HepG2 (cell line): ENCODE data around the gene NUCB1. TPM values are rescaled to one million over a fixed set of nuclear protein-coding genes. Genes with fewer than 3 reads are reported as not detected.

ENCODE experiments used
- ADNP ChIP-seq: sonication (generic); formaldehyde crosslinking; IDR thresholded peaks from 2 replicates; pipeline ENCODE4 v1.4.0; 2020; ENCODE audit warnings: missing genetic modification reagents
- BRF2 ChIP-seq: sonication (generic); formaldehyde crosslinking; IDR thresholded peaks from 2 replicates; pipeline ENCODE4 v1.8.1; 2022; ENCODE audit warnings: mild to moderate bottlenecking, missing genetic modification reagents
- CREM ChIP-seq, 2 experiments: sonication (generic) in 1 of 2; formaldehyde crosslinking in 1 of 2; IDR thresholded peaks; 2 replicates each; pipeline versions ENCODE4 v1.4.0 to v1.6.1; 2016 to 2020; ENCODE audit warnings: antibody characterized with exemption in 1 of 2, mild to moderate bottlenecking in 1 of 2, missing genetic modification reagents in 1 of 2
- FOXJ3 ChIP-seq: sonication (generic); formaldehyde crosslinking; IDR thresholded peaks from 2 replicates; pipeline ENCODE4 v1.4.0; 2020; ENCODE audit warnings: missing genetic modification reagents, mild to moderate bottlenecking, borderline replicate concordance
- GMEB1 ChIP-seq: sonication (generic); formaldehyde crosslinking; IDR thresholded peaks from 2 replicates; pipeline ENCODE4 v1.5.1; 2020; ENCODE audit warnings: missing genetic modification reagents, mild to moderate bottlenecking, borderline replicate concordance
- HDAC6 ChIP-seq: fragments of 200-600 bp; sonication (generic); IDR thresholded peaks from 2 replicates; pipeline ENCODE4 v1.7.0; 2017; ENCODE audit warnings: mild to moderate bottlenecking, antibody characterized with exemption, low read length, low read depth
- HOXD1 ChIP-seq: sonication (generic); formaldehyde crosslinking; IDR thresholded peaks from 2 replicates; pipeline ENCODE4 v1.5.0; 2020; ENCODE audit warnings: missing genetic modification reagents
- KLF16 ChIP-seq, 2 experiments: sonication (generic) in 1 of 2; formaldehyde crosslinking in 1 of 2; IDR thresholded peaks; 2 replicates each; pipeline versions ENCODE4 v1.6.1 to v1.8.0; 2016 to 2023; ENCODE audit warnings: missing genetic modification reagents in 2 of 2, missing compliant biosample characterization in 1 of 2
- MAFF ChIP-seq: IDR thresholded peaks from 2 replicates; pipeline ENCODE4 v1.6.1; 2011; ENCODE audit warnings: low read depth, low read length, improper control_type of control experiment
- MIXL1 ChIP-seq: IDR thresholded peaks from 2 replicates; pipeline ENCODE4 v1.6.1; 2016
- PHF8 ChIP-seq: sonication (generic); formaldehyde crosslinking; IDR thresholded peaks from 2 replicates; pipeline ENCODE4 v1.5.0; 2020; ENCODE audit warnings: missing genetic modification reagents
- TIGD3 ChIP-seq: sonication (generic); formaldehyde crosslinking; IDR thresholded peaks from 2 replicates; pipeline ENCODE4 v1.5.1; 2020; ENCODE audit warnings: mild to moderate bottlenecking, missing genetic modification reagents, borderline replicate concordance
- ZBTB3 ChIP-seq: sonication (generic); formaldehyde crosslinking; IDR thresholded peaks from 2 replicates; pipeline ENCODE4 v1.4.0; 2020; ENCODE audit warnings: low read depth, mild to moderate bottlenecking, moderate library complexity, missing genetic modification reagents, borderline replicate concordance
- ZBTB38 ChIP-seq: sonication (generic); formaldehyde crosslinking; IDR thresholded peaks from 2 replicates; pipeline ENCODE4 v1.5.1; 2020; ENCODE audit warnings: mild to moderate bottlenecking, missing genetic modification reagents
- ZNF280D ChIP-seq: sonication (generic); formaldehyde crosslinking; IDR thresholded peaks from 2 replicates; pipeline ENCODE4 v1.5.1; 2020; ENCODE audit warnings: mild to moderate bottlenecking, missing genetic modification reagents
- ZNF550 ChIP-seq: sonication (generic); formaldehyde crosslinking; IDR thresholded peaks from 2 replicates; pipeline ENCODE4 v1.4.0; 2020; ENCODE audit warnings: mild to moderate bottlenecking, missing genetic modification reagents, borderline replicate concordance
- ZNF589 ChIP-seq: sonication (generic); formaldehyde crosslinking; conservative IDR thresholded peaks from 2 replicates; pipeline ENCODE4 v1.8.0; 2022; ENCODE audit warnings: mild to moderate bottlenecking, moderate library complexity, missing genetic modification reagents
- ZNF775 ChIP-seq: sonication (generic); formaldehyde crosslinking; IDR thresholded peaks from 2 replicates; pipeline ENCODE4 v1.4.0; 2020; ENCODE audit warnings: missing genetic modification reagents, mild to moderate bottlenecking, moderate library complexity, borderline replicate concordance
- ZNF790 ChIP-seq: sonication (generic); formaldehyde crosslinking; IDR thresholded peaks from 2 replicates; pipeline ENCODE4 v1.8.0; 2022; ENCODE audit warnings: missing genetic modification reagents, mild to moderate bottlenecking, borderline replicate concordance
- ZNF792 ChIP-seq: IDR thresholded peaks from 2 replicates; pipeline ENCODE4 v1.6.1; 2016
- ZSCAN29 ChIP-seq: sonication (generic); formaldehyde crosslinking; conservative IDR thresholded peaks from 2 replicates; pipeline ENCODE4 v1.4.0; 2020; ENCODE audit warnings: mild to moderate bottlenecking, missing genetic modification reagents
- polyA plus RNA-seq, 8 experiments: library from polyadenylated mRNA; depleted of rRNA in 3 of 8; stranded (reverse) in 7 of 8; unstranded in 1 of 8; fragments of >200 nt; fragmentation: Illumina TruSeq in 4 of 8; extraction: Trizol in 4 of 8; gene quantifications; 2 replicates each; pipeline versions ENCODE4 v1.2.1 to v1.2.3, GENCODE V29; 2011 to 2016; ENCODE audit warnings: low read depth in 4 of 8, missing spikeins in 1 of 8, mixed read lengths in 1 of 8; ENCODE audit not compliant: insufficient read depth in 1 of 8
- total RNA-seq, 5 experiments: library from RNA; depleted of rRNA; stranded (reverse); fragments of >200 nt; fragmentation: Illumina TruSeq; extraction: Trizol; gene quantifications; 2 replicates each; pipeline ENCODE4 v1.2.3, GENCODE V29; 2016; ENCODE audit warnings: low read depth in 1 of 5

The NUCB1 gene
- total and polyA plus RNA-seq, 2 of the 13 experiments (the other 11 are each of a cell fraction or from before 2014, with no cell fraction given), result 82.3 to 106 TPM

- 0 out of 2 replicates have a peak, but pooled peaks have one; percentile 48 for TF ChIP-seq ZNF280D (CRISPR knock-in tag)
- peak; percentile 63; the same call in 1 of the 2 replicates for TF ChIP-seq BRF2 (CRISPR knock-in tag)
- no peak for TF ChIP-seq TIGD3 (CRISPR knock-in tag)
- no peak; the same call in none of the 2 replicates for TF ChIP-seq HOXD1 (CRISPR knock-in tag)
- TF ChIP-seq MIXL1 (CRISPR knock-in tag), result peak; percentile 50; the same call in 1 of the 2 replicates
- no peak for TF ChIP-seq ZNF589 (CRISPR knock-in tag)
- TF ChIP-seq ZNF790 (CRISPR knock-in tag), result peak; percentile 35; the same call in 1 of the 2 replicates
- TF ChIP-seq ZBTB3, result no peak
- no peak for TF ChIP-seq MAFF
- TF ChIP-seq ADNP (CRISPR knock-in tag), result no peak
- TF ChIP-seq ZNF792, result peak; percentile 34; the same call in 1 of the 2 replicates
- peak; percentile 62 for TF ChIP-seq PHF8
- TF ChIP-seq ZNF775 (CRISPR knock-in tag), result no peak
- no peak for TF ChIP-seq ZSCAN29
- no peak for TF ChIP-seq KLF16 (CRISPR knock-in tag; IDR thresholded peaks at IDR 0.05)
- TF ChIP-seq GMEB1 (CRISPR knock-in tag), result peak; percentile 98
- TF ChIP-seq ZBTB38, result peak; percentile 52; the same call in 1 of the 2 replicates
- no peak; the same call in 1 of the 2 replicates for TF ChIP-seq CREM (IDR thresholded peaks at IDR 0.05)
- TF ChIP-seq CREM (CRISPR knock-in tag; IDR thresholded peaks at IDR 0.05), result no peak
- TF ChIP-seq ZNF550, result no peak
- no peak for TF ChIP-seq HDAC6
- peak; percentile 30; the same call in 1 of the 2 replicates for TF ChIP-seq FOXJ3 (CRISPR knock-in tag)
Measured at GRCh38 chr19:48954595-48955307, 54.6 kb downstream of the NUCB1 start, which contains the start of gene BAX (continued).
